ENCODE results near the gene OR6J1. TPM values are rescaled to one million over a fixed set of nuclear protein-coding genes. Genes with fewer than 3 reads are reported as not detected.

The OR6J1 gene
- total and polyA plus RNA-seq, 2 of the 13 experiments (the other 11 are each of a cell fraction or from before 2014, with no cell fraction given) = not detected

- TF ChIP-seq CREB3 (CRISPR knock-in tag; IDR thresholded peaks at IDR 0.05) (peak; percentile 11; the same call in 1 of the 2 replicates), ESRRA (CRISPR knock-in tag; IDR thresholded peaks at IDR 0.05; ENCODE audit: low read depth) (no peak), TCF12 (IDR thresholded peaks at IDR 0.05) (no peak), TCF12 (CRISPR knock-in tag; IDR thresholded peaks at IDR 0.05) (no peak), ZNF317 (CRISPR knock-in tag; IDR thresholded peaks at IDR 0.05) (no peak; the same call in 1 of the 2 replicates), ZNF615 (CRISPR knock-in tag; IDR thresholded peaks at IDR 0.05; ENCODE audit: borderline replicate concordance) (no peak), RBM39 (IDR thresholded peaks at IDR 0.05; ENCODE audit: low read depth, low read length, poor library complexity, severe bottlenecking) (no peak), SAP130 (CRISPR knock-in tag; IDR thresholded peaks at IDR 0.05; ENCODE audit: low read depth) (no peak), DNMT1 (CRISPR knock-in tag; IDR thresholded peaks at IDR 0.05) (no peak), ZNF501 (CRISPR knock-in tag; IDR thresholded peaks at IDR 0.05) (no peak), ZNF720 (CRISPR knock-in tag; IDR thresholded peaks at IDR 0.05) (no peak), CHD4 (IDR thresholded peaks at IDR 0.05; ENCODE audit: borderline replicate concordance, low read length) (no peak), KDM6A (CRISPR knock-in tag; IDR thresholded peaks at IDR 0.05; ENCODE audit: low read depth) (no peak), NCOA1 (CRISPR knock-in tag; IDR thresholded peaks at IDR 0.05) (no peak), ZNF773 (CRISPR knock-in tag; IDR thresholded peaks at IDR 0.05; ENCODE audit: borderline replicate concordance) (peak; percentile 62; the same call in 1 of the 2 replicates), ZSCAN9 (CRISPR knock-in tag; IDR thresholded peaks at IDR 0.05; ENCODE audit: borderline replicate concordance) (no peak), MBNL3 (CRISPR knock-in tag; conservative IDR thresholded peaks at IDR 0.05) (no peak), ZNF432 (CRISPR knock-in tag; IDR thresholded peaks at IDR 0.05; ENCODE audit: borderline replicate concordance) (no peak), MEF2D (CRISPR knock-in tag; IDR thresholded peaks at IDR 0.05) (no peak), ZNF781 (CRISPR knock-in tag; IDR thresholded peaks at IDR 0.05; ENCODE audit: borderline replicate concordance, not compliant biosample characterization) (no peak), MYNN (CRISPR knock-in tag; IDR thresholded peaks at IDR 0.05; ENCODE audit: low read depth) (no peak), TAF1 (CRISPR knock-in tag; IDR thresholded peaks at IDR 0.05) (no peak)
- TF ChIP-seq, protein P1, sequence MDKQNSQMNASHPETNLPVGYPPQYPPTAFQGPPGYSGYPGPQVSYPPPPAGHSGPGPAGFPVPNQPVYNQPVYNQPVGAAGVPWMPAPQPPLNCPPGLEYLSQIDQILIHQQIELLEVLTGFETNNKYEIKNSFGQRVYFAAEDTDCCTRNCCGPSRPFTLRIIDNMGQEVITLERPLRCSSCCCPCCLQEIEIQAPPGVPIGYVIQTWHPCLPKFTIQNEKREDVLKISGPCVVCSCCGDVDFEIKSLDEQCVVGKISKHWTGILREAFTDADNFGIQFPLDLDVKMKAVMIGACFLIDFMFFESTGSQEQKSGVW (CRISPR knock-in tag; IDR thresholded peaks at IDR 0.05; ENCODE audit: borderline replicate concordance) = no peak
- TF ChIP-seq, protein P2, sequence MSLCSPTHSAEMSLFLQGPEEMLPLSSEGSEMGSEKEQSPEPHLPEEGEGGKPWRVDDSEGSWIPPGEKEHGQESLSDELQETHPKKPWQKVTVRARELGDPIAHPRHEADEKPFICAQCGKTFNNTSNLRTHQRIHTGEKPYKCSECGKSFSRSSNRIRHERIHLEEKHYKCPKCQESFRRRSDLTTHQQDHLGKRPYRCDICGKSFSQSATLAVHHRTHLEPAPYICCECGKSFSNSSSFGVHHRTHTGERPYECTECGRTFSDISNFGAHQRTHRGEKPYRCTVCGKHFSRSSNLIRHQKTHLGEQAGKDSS (CRISPR knock-in tag; IDR thresholded peaks at IDR 0.05; ENCODE audit: borderline replicate concordance, low read depth) = no peak
- TF ChIP-seq, protein P3, sequence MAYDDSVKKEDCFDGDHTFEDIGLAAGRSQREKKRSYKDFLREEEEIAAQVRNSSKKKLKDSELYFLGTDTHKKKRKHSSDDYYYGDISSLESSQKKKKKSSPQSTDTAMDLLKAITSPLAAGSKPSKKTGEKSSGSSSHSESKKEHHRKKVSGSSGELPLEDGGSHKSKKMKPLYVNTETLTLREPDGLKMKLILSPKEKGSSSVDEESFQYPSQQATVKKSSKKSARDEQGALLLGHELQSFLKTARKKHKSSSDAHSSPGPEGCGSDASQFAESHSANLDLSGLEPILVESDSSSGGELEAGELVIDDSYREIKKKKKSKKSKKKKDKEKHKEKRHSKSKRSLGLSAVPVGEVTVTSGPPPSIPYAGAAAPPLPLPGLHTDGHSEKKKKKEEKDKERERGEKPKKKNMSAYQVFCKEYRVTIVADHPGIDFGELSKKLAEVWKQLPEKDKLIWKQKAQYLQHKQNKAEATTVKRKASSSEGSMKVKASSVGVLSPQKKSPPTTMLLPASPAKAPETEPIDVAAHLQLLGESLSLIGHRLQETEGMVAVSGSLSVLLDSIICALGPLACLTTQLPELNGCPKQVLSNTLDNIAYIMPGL (CRISPR knock-in tag; IDR thresholded peaks at IDR 0.05; ENCODE audit: borderline replicate concordance in 1 of 2, low read depth in 1 of 2) = no peak
- TF ChIP-seq, protein P4, sequence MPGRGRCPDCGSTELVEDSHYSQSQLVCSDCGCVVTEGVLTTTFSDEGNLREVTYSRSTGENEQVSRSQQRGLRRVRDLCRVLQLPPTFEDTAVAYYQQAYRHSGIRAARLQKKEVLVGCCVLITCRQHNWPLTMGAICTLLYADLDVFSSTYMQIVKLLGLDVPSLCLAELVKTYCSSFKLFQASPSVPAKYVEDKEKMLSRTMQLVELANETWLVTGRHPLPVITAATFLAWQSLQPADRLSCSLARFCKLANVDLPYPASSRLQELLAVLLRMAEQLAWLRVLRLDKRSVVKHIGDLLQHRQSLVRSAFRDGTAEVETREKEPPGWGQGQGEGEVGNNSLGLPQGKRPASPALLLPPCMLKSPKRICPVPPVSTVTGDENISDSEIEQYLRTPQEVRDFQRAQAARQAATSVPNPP (CRISPR knock-in tag; IDR thresholded peaks at IDR 0.05) = no peak
These were observed 55.5 kb downstream of the OR6J1 start (continued) for GRCh38 chr14:22588526-22589095.
